Stimulated activated memory B cell treated with anti-CD40 and anti-IgM and Interleukin-4, amounts not matched to agents 10 μg/mL and 1 μg/mL and 100 μg/mL, for 72 hours (primary cell): ENCODE data around the gene TENM4.
"Not testable (repeated sequence)": the region's sequence is repeated elsewhere in the genome, so short reads cannot be mapped to it uniquely, and the experiment has no call there.

Source experiments
- ATAC-seq: fragments of 150-1000 bp; cut with Tn5 transposase; 2 replicates; pipeline ENCODE4 v1.10.0; 2021
- H3K27ac Mint-ChIP-seq: one replicate; pipeline ENCODE4 v1.8.0; 2022; ENCODE audit warnings: mild to moderate bottlenecking, mixed read lengths
- H3K27me3 Mint-ChIP-seq: one replicate; pipeline ENCODE4 v1.8.0; 2022; ENCODE audit warnings: mixed read lengths
- H3K36me3 Mint-ChIP-seq: one replicate; pipeline ENCODE4 v1.8.0; 2022; ENCODE audit warnings: mixed read lengths
- H3K4me1 Mint-ChIP-seq: one replicate; pipeline ENCODE4 v1.8.0; 2022; ENCODE audit warnings: mixed read lengths
- H3K4me3 Mint-ChIP-seq: one replicate; pipeline ENCODE4 v1.8.0; 2022; ENCODE audit warnings: mild to moderate bottlenecking, moderate library complexity, mixed read lengths
- H3K9me3 Mint-ChIP-seq: one replicate; pipeline ENCODE4 v1.8.0; 2022; ENCODE audit warnings: mixed read lengths

The TENM4 gene

DNA sequence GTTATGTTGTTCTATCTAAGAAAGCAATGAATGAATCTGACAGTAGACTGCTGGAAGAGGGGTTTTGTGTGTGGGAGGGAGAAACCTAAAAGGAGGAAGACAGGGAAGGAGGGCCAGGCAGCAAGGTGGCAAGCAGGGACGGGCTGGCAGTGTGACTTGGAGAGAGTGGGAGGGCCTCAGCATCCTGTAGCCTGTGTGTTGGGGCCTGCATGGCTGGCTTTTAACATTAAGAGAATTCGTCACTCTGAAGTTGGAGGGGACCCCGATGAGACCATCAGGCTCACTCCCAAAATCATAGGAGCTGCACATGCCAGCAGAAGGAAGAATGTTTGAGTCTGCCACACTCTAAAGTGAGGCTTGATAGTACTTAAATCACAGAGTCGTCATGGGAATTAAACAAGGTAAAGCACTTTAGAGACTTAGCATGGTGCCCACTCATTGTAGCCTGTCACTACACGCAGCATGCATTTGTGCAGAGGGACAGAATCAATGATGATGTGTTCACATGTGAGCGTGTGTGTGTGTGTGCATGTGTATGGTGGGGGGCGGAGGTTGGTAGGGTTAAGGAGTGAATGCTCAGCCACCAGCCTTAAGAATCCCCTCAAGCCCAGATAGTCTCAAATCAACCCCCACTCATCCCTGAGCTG is 199.5 kb downstream of the TENM4 start:
- Mint-ChIP-seq H3K27ac (no peak overlapping the region), H3K27me3 (peaks cover 31% of the 10 kb centered on the region), H3K36me3 (no peaks in the 10 kb centered on the region)

DNA sequence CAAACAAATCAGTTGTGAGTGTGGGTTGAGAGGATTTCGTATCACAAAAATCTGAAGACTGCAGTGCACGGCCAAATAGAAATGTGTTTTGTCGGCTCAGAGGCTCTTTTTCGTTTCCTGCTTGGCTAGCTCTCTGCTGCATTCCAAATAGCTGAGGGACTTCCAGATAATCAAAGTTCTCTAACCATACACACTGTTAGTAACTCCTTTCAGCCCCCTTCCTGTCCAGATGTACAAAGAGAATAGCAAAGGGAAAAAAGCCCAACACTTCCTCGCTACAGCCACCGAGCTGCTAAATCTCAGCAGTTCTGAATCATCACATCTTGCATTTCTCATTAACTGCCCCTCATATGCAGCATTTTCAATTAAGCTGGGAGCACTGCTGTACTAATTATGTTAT is 203.1 kb downstream of the TENM4 start:
- Mint-ChIP-seq H3K4me3 (no peak overlapping the region), H3K36me3 (no peaks in the 10 kb centered on the region), H3K4me1 (no peaks in the 10 kb centered on the region), H3K27ac (no peak overlapping the region), H3K9me3 (no peaks in the 10 kb centered on the region), H3K27me3 (peaks cover 3% of the 10 kb centered on the region)
- ATAC-seq = no peak

More for the DNA sequence above, 199.5 kb downstream of the TENM4 start:
- H3K4me1 Mint-ChIP-seq = no peaks in the 10 kb centered on the region
- H3K9me3 Mint-ChIP-seq = no peaks in the 10 kb centered on the region
- ATAC-seq = no peak
- no peak overlapping the region for H3K4me3 Mint-ChIP-seq

DNA sequence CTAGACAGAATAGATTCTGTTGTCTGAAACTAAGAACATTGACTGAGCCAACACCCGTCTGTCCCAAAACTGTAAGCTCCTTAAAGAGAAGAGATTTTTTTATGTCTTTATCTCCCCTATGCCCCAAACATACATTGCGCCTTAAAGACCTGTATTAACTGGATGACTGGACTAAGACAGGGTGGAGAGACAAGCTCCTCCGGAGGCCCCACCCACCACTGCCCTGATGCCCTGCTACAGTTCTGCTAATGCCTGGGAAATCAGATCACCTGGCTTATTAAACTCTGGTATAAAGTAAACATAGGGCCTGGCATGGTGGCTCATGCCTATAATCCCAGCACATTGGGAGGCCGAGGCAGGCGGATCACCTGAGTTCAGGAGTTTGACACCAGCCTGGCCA is 203.7 kb downstream of the TENM4 start:
- no peaks in the 10 kb centered on the region for H3K9me3 Mint-ChIP-seq
- H3K27ac Mint-ChIP-seq = no peak overlapping the region
- no peaks in the 10 kb centered on the region for H3K36me3 Mint-ChIP-seq
- H3K4me3 Mint-ChIP-seq = no peak overlapping the region
- H3K27me3 Mint-ChIP-seq = no peaks in the 10 kb centered on the region
- no peak for ATAC-seq
- no peaks in the 10 kb centered on the region for H3K4me1 Mint-ChIP-seq

DNA sequence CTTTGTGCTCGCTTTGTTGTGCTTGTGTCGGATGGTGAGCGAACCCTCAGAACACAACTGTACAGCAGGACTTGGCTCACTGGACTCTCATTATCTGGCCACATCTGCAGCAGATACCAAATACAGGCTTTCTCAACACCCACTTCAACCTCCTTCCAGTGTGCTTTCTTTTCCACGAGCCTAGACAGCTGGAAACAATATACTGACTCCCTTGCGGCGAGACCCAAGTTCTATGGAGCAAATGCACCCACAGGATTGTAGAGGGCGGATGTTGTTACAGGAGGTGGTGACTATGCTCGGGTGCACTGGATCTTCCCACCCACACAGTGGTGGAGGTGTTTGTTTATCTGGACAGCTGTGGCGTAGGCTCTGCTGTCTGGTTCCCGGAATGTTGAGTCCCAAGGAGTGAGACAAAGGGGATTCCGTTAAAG is 204.3 kb downstream of the TENM4 start:
- no peaks in the 10 kb centered on the region for H3K4me1 Mint-ChIP-seq
- no peaks in the 10 kb centered on the region for H3K9me3 Mint-ChIP-seq
- H3K4me3 Mint-ChIP-seq = no peak overlapping the region
- no peak for ATAC-seq
- no peaks in the 10 kb centered on the region for H3K36me3 Mint-ChIP-seq
- H3K27ac Mint-ChIP-seq = no peak overlapping the region
- H3K27me3 Mint-ChIP-seq = no peaks in the 10 kb centered on the region

DNA sequence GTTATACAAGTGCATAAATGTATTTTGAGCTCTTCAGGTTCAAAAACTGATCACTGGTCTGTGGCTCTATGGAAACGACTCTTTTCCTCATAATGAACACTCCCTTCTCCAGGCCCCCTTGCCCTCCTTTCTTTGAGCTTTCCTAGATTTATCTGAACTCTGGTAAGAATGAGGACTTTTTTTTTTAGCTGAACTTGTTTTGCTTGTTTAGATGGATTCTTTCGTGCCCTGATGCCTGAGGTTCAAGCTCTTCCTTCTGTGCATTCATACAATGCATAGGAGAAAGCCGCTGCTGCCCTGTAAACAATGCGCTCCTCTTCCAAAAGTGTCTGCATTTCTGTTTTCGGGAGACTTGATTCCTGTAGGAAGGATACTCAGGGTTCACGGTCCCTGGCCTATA is 205.1 kb downstream of the TENM4 start:
- H3K27ac Mint-ChIP-seq = no peak overlapping the region
- no peaks in the 10 kb centered on the region for H3K36me3 Mint-ChIP-seq
- H3K4me3 Mint-ChIP-seq = no peak overlapping the region
- H3K27me3 Mint-ChIP-seq = no peaks in the 10 kb centered on the region
- no peaks in the 10 kb centered on the region for H3K9me3 Mint-ChIP-seq
- ATAC-seq = no peak
- H3K4me1 Mint-ChIP-seq = no peaks in the 10 kb centered on the region

DNA sequence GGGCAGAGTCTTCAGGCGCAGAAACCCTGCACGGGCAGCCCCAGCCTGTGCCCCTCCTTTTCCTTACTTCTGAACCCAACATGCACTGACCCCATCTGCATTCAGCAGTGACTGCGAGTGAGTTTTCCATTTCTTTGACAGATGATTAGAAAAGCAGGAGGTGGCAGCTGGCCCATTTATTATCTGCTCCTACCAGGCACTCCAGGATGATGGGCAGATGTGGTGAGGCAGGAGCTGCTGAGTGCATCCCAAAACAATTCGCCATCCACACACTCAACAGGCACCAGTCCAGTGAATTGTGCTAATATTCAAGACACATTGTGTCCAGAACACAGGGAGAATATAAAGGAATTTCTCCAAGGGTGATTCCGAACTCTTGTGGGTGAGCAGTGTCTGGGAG is 208.5 kb downstream of the TENM4 start:
- no peaks in the 10 kb centered on the region for H3K4me1 Mint-ChIP-seq
- no peaks in the 10 kb centered on the region for H3K36me3 Mint-ChIP-seq
- ATAC-seq = no peak
- H3K4me3 Mint-ChIP-seq = no peak overlapping the region
- no peaks in the 10 kb centered on the region for H3K27me3 Mint-ChIP-seq
- no peak overlapping the region for H3K27ac Mint-ChIP-seq
- H3K9me3 Mint-ChIP-seq = no peaks in the 10 kb centered on the region

DNA sequence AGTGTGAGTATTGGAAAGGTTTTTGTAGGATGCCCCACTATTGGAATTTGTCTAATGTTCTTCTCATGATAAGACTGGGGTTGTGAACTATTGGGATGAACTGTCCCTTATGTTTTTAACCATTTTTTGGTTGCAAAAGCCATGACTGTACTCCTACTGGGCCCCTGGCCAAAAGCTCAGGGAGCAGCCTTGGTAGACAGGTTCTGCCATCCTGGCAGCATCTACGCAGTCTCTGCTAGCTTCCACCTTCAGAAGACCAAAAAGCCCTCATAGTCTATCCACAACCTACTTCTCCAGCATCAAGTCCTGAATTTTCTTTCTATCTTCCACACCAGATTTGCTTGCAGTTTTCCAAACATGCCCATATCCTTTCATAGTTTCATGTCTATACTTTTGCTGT is 211.8 kb downstream of the TENM4 start:
- H3K9me3 Mint-ChIP-seq = no peaks in the 10 kb centered on the region
- H3K4me3 Mint-ChIP-seq = no peak overlapping the region
- H3K27me3 Mint-ChIP-seq = peaks cover under 1% of the 10 kb centered on the region
- no peaks in the 10 kb centered on the region for H3K4me1 Mint-ChIP-seq
- H3K27ac Mint-ChIP-seq = no peak overlapping the region
- ATAC-seq = no peak
- H3K36me3 Mint-ChIP-seq = no peaks in the 10 kb centered on the region

DNA sequence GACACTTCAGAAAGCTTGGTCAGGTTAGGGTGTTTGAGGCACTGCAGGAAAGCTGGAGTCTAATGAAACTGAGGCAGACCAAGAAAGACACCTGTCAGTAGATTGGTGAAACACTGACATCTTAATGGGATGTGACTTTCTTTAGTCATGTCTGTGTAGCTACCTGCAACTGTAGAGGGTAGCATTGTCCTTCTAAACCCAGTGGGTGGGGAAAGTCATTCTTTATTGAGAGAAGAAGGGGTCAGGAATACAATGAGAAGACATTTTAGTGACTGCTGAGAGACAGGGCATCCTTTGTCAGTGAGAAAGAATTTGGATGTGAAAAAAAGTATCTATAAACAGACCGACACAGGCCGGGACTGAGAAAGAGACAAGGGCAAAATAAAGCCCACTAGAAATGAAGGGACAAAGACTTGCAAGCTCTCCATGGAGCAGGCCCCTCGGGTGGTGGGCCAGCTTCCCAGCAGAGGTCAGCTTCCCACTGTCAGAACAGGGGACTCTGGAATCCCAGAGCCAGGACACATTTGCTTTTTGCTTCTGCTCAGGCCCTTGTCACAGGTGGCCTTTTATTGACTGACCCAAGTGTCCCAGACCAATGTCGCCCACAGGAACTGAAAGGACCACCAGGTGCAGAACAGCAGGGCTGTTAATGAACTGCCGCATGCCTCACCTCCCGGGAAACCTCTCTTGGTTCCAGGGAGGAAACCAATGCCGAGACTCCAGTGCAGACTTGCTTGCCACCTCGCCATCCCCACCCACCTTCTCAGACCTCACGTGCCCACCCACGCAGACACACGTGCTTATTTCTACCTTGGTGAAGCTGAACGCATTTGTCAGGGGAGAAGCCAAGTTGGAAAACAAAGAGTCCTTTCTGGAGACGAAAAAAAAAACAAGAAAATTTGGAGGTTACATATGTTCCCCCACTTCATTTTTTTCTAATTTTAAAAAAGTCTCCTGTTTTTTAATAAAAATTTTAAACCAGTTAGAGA is 212.8 kb downstream of the TENM4 start:
- Mint-ChIP-seq H3K4me1 (no peaks in the 10 kb centered on the region), H3K4me3 (no peak overlapping the region), H3K27me3 (peaks cover 9% of the 10 kb centered on the region), H3K9me3 (no peaks in the 10 kb centered on the region), H3K36me3 (no peaks in the 10 kb centered on the region), H3K27ac (no peak overlapping the region)
- ATAC-seq = no peak

DNA sequence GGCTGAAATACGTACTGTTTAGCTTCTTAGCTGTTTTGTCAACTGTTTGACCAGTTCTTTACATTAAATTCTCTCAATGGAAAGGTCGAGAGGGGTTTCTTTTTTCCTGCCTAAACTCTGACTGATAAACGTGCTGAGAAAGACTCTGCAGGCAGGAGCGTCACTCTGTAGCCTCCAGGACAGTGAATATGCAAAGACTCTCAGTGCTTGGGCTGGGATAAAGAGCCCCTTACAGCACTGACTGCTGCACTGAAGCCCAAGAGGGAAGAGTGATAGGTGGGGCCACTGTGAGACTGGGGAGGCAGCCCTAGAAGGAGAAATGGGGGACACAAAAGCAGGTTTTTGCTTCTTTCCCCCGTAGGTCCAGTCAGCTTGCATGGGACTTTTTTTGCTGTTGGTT is 213.5 kb downstream of the TENM4 start:
- Mint-ChIP-seq H3K27ac (no peak overlapping the region), H3K4me3 (no peak overlapping the region), H3K36me3 (no peaks in the 10 kb centered on the region), H3K27me3 (peaks cover 13% of the 10 kb centered on the region), H3K9me3 (peaks cover 5% of the 10 kb centered on the region), H3K4me1 (no peaks in the 10 kb centered on the region)
- no peak for ATAC-seq

DNA sequence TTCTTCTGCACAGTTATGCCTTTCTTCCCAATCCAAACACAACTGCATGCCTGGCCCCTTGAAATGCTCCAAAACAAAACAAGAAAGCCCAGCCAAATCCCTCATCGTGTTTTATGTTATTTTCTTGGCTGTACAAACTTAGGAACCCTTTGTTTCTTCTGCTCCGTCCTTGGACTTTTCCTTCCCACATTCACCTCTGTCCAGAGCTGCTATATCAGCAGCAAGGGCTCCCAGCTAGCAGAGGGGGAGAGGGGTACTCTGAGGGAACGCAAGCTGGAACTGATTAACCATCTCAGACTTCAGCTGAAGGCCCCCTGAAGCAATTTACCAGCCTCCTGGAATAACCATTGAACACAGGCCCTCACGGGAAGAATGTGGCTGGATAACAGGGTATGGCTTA is 214.7 kb downstream of the TENM4 start:
- Mint-ChIP-seq H3K36me3 (no peaks in the 10 kb centered on the region), H3K27me3 (peaks cover 21% of the 10 kb centered on the region), H3K4me1 (no peaks in the 10 kb centered on the region), H3K27ac (no peak overlapping the region), H3K4me3 (no peak overlapping the region), H3K9me3 (peaks cover 5% of the 10 kb centered on the region)
- no peak for ATAC-seq

DNA sequence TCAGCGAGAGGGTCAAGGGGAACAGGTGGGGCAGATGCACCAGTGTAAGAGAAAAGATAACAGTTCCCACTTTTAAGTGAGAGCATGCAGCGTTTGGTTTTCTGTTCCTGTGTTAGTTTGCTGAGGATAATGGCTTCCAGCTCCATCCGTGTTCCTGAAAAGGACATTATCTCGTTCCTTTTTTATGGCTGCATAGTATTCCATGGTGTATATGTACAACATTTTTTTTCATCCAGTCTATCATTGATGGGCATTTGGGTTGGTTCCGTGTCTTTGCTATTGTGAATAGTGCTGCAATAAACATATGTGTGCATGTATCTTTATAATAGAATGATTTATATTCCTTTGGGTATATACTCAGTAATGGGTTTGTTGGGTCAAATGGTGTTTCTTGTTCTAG is 218.7 kb downstream of the TENM4 start:
- not testable (repeated sequence) for H3K4me1 Mint-ChIP-seq, H3K9me3 Mint-ChIP-seq, H3K4me3 Mint-ChIP-seq, H3K36me3 Mint-ChIP-seq, ATAC-seq, H3K27ac Mint-ChIP-seq
- H3K27me3 Mint-ChIP-seq = peaks cover 21% of the 10 kb centered on the region

DNA sequence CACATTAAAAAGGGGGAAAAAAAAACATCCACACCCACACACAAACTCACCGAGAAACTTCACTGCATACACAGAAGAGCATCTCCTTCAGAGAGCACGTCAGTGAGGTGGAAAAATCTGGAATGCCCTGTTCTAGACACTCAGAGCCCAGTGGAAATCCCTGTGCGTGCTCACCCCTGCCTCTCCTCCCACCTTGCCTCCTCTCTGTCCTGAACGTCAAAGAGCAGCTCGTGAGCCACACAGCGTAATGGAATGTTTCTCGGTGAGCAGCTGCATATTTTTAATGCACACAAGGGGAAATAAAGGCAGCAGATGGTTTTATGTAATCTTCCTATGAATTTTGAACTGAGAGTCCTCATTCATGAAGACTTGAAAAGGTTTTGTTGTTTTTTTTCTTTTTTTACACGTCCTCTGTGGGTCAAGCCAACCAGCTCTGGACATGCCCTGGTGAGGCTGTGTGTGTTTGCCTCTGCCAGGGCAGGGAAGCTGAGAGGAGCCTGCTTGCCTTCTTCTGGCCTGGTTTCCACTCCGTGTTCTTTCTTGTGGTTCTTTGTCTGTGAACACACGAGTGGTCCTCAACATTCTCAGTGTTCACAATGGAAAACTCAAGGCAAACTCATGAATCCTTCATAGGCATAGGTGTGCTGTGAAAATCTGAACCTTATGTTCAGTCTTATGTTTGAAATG is 219.2 kb downstream of the TENM4 start:
- Mint-ChIP-seq H3K36me3 (no peaks in the 10 kb centered on the region), H3K27me3 (peaks cover 21% of the 10 kb centered on the region), H3K4me3 (no peak overlapping the region), H3K27ac (no peak overlapping the region), H3K9me3 (peaks cover 5% of the 10 kb centered on the region), H3K4me1 (no peaks in the 10 kb centered on the region)
- no peak for ATAC-seq

DNA sequence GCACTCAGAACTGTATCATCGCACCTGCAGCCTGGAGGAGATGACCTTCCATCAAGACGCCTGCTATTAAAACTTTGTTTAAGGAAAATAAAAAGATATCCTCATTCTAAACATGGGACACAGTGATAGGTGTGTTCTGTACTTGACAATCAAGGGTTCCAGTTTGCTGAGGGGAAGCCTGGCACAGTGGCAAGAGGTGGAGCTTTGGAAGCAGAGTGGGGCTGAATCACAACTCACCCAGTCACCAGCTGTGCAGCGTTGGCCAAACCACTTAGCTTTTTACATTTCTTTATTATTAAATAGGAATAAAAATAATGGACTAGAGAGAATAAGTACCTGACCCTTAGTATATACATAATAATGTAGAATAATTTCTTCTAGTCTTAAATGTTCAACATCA is 220.7 kb downstream of the TENM4 start:
- Mint-ChIP-seq H3K27me3 (peaks cover 21% of the 10 kb centered on the region), H3K9me3 (peaks cover 5% of the 10 kb centered on the region), H3K4me3 (no peak overlapping the region), H3K27ac (no peak overlapping the region), H3K4me1 (no peaks in the 10 kb centered on the region), H3K36me3 (no peaks in the 10 kb centered on the region)
- no peak for ATAC-seq

DNA sequence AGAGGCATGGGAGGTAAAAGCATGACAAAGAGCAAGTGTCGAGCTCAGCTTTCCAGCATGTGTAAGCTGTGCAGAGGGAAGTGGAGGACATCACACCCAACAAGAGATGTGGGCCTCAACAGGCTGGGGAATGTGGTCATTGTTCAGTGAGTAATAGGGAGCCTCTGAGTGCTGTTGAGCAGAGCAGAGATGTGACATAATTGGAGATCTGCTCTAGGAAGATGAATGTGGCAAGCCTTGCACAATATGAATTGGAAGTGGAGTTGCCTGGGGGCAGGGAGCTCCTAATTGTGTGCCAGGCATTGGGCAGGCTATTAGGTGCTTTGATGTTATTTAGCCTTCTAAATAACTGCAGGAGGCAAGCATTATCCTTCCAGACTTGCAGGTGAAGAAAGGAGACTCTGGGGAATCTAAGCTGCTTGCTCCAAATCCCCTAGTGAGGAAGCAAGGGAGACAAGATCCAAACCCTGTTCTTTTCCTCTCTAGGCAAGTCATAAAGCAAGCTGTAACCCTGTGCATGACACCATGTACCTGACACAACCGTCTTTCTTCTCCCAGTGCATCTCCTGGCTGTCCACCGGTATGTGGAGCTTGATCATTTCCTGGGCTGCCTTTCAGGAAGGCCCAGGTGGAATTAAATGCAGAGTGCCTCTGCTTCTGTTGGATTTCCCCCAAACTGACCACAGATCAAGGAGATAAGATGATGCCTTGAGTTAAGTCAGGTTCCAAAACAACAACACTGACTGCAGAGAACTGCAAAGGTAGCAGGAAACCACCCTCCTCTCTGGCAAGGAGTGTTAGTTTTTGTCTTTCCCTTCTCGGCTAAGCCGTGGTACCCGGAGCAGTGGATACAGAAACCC is 221.4 kb downstream of the TENM4 start:
- no peak for ATAC-seq
- Mint-ChIP-seq H3K36me3 (no peaks in the 10 kb centered on the region), H3K27me3 (peaks cover 21% of the 10 kb centered on the region), H3K4me1 (no peaks in the 10 kb centered on the region), H3K9me3 (peaks cover 5% of the 10 kb centered on the region), H3K27ac (no peak overlapping the region), H3K4me3 (no peak overlapping the region)

DNA sequence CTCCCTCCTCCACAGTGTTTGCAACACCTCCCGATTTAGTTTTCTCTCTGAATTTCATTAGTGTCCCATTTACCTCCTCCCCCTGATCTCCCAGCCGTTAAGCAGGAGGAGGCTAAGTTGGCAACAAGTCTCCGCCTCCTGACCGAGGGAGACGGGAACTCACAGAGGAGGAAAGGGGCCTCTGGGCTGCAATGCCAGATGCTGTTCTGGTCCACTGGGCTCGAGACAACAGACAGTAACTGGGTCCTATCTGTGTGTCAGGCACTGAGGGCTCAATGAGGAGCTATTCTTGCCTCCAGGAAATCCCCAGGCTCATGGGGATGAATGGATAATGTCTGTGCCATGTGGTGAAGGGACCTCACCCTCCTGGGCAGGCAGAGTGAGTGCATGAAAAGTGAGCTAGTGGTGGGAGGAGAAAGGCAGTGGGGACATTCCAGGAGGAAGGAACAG is 228.1 kb downstream of the TENM4 start:
- Mint-ChIP-seq H3K27ac (no peak overlapping the region), H3K4me1 (no peaks in the 10 kb centered on the region), H3K27me3 (no peaks in the 10 kb centered on the region), H3K4me3 (no peak overlapping the region), H3K36me3 (no peaks in the 10 kb centered on the region), H3K9me3 (no peaks in the 10 kb centered on the region)
- ATAC-seq = no peak
